GM19397 (cell line): ENCODE data around the gene PTGIR.

ENCODE experiments used
- ATAC-seq: cut with Tn5 transposase; IDR thresholded peaks from one replicate; pipeline ENCODE4 v1.9.1; 2021; ENCODE audit warnings: mild to moderate bottlenecking, moderate library complexity; ENCODE audit not compliant: unreplicated experiment

Gene PTGIR

DNA sequence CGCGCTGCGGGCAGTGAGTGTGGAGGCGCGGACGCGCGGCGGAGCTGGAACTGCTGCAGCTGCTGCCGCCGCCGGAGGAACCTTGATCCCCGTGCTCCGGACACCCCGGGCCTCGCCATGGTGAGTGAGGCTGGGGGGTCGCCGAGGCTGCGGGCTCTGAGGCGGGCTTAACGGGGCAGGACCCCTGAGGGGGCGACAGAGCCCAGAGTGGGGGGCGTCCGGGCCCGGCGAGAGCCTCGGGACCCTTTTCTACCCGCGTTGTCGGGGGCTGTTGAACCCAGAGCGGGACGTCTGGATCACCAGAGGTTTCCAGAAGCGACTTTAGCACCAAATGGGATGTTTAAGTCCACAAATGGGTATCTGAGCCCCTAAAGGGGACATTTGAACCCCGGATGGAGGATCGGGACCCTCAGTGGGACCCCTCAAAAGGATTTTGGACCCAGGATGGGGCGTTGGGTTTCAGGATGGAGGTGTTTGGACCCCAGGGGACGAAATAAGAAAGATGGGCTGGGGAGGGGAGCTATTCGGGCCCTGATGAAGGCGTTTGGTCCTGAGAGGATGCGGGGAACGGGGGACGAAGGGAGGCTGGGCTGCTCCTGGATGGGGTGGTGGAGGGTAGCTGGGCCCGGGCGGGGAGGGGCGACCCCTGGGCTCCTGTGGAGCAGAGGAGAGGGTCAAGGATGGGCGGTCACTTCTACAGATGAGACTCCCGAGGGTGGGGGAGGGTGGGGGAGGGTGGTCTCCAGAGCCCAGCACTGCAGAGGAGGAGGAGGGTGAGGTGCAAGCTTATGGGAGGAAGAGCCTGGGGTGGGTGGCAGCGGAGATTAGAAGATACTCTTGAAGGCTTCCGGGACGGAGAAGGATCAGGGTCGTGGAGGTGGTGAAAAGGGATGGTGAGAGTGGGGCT lies 23.3 kb downstream of the PTGIR start, which contains the start of gene CALM3:
Gene CALM3, plus strand, starts transcription at position 13 of the 907 bp plus-strand sequence. Its CDS starts 105 bp downstream, at position 118.
- no peak for ATAC-seq

DNA sequence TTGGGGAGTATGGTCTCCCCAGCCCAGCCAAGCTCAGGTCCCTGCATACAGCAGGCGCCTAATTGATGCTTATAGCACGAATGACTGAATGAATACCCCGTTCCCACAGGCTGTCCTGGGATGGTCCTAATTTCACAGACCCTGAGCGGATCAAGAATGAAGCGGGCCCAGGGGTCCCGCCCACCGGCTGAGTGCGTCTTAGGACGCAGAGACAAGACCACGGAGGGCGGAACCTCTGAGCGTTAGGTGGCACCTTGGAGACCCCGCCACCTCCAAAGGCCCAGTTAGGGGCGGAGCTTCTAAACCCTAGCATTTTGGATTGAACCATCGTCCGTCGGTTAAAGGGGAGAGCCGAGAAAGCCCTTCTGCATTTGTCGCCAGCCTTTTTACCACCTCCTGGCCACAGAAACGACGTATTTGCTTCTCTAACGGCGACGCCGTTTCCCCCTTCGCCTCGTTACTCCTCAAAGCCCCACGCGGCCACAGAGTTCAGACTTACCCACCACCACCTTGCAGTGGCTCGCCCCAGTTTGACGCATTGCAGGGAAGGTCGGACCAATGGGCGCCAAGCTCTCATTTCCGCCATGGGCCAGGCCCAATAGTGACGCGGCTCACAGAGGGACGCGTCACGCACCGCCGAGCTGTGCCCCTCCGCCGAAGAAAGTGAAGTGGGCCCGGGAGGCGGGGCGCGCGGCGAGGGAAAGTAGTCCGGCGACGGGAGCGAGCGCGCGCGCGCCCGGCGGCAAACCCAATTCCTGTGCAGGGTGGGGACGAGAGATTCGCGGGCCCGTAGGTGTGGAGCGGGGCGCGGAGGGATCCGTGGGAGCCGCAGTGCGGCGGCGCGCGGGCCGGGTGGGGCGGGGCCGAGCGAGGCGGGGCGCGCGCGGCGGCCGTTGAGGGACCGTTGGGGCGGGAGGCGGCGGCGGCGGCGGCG lies 24.2 kb downstream of the PTGIR start:
- peak; percentile 78 for ATAC-seq

DNA sequence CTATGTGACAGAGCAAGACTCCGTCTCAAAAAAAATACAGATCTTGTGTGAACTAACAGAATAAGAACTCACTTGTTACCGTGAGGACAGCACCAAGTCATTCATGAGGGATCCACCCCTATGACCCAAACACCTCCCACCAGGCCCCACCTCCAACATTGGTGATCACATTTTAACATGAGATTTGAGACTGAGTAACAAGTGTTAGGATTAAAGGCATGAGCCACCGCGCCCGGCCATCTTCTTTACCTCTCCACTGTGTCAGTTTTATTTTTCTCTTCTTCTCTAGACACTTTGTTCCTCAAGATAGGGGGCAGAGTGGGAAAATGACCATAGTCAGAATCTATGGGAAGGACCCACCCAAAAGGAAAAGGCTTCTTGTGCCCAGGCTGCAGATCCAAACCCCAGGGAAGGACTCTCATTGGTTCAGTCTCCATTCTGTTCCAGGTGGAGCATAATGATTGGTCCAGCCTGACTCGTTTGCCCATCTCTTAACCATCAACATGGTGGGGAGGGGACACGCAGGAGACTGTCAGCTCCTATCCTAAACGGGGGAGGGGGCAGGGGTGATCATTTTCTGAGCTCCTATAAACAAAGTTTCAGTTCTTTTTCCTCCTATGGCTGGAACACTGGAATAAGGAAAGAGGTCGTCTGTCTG lies 25.0 kb downstream of the PTGIR start:
- ATAC-seq, result no peak

- no peak for ATAC-seq
Observed at GRCh38 chr19:46598372-46598917, 26.4 kb downstream of the PTGIR start.

GRCh38 chr19:46596008-46596407 lies 28.9 kb downstream of the PTGIR start:
- no peak for ATAC-seq

DNA sequence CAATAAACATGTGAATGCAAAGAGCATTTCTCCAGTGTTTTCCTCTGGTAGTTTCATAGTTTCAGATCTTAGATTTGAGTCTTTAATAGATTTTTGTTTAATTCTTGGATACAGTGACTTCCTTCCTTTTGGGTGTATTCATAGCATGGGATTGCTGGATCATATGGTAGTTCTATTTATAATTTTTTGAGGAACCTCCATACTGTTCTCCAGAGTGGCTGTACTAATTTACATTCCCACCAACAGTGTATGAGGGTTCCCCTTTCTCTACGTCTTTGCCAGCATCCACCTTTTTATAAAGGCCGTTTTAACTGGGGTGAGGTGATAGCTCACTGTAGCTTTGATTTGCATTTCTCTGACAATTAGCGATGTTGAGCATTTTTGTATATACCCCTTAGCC lies 33.0 kb downstream of the PTGIR start:
- no peak for ATAC-seq

- ATAC-seq, result no peak
Observed at GRCh38 chr19:46591254-46591653, 33.6 kb downstream of the PTGIR start.

DNA sequence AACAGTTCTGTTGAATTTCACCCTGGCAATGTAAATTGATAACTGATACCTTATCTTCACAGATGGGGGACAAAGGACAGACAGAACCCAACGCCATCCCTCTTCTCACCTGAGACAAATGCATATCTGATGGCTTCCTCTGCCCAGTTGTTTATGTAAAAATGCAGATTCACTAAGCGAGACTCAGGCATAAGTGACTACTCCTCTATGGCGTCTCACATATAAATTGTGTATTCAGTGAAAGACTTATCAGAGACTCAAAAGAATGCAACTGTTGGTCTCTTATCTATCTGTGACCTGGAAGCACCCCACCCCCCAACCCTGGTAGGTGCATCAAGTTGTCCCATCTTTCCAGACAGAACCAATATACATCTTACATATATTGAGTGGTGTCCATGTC lies 37.0 kb downstream of the PTGIR start:
- no peak for ATAC-seq

DNA sequence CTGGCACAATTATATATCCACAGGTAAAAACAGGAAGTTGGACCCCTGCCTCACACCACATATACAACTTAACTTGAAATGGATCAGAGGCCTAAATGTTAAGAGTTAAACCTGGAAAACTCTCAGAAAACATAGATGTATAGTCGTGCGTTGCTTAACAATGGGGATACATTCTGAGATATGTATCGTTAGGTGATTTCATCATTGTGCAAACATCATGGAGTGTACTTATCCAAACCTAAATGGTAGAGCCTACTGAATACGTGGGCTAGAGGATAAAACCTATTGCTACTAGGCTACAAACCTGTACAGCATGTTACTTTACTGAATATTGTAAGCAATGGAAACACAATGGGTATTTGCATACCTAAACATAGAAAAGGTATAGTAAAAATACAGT lies 38.6 kb downstream of the PTGIR start:
- ATAC-seq, result no peak

GRCh38 chr19:46585539-46585938 lies 39.4 kb downstream of the PTGIR start:
- ATAC-seq, result no peak

DNA sequence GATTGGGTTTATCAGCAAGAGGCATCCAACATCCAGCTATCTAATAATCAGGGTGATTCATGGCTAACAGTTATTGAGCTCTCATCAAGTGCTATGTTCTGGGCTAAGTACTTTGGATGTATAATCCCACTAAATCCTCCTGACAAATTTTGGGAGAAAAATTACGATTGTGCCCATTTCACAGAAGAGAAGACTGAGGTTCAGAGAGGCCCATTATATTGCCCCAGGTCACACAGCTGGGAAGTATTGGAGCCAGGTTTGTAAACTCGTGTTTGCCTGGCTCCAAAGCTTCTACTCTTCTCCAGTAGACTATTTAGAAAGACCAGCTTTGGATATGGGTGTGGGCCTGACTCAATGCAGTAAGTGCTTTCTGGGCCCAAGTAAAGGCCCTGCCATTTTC lies 44.6 kb downstream of the PTGIR start:
- no peak for ATAC-seq

DNA sequence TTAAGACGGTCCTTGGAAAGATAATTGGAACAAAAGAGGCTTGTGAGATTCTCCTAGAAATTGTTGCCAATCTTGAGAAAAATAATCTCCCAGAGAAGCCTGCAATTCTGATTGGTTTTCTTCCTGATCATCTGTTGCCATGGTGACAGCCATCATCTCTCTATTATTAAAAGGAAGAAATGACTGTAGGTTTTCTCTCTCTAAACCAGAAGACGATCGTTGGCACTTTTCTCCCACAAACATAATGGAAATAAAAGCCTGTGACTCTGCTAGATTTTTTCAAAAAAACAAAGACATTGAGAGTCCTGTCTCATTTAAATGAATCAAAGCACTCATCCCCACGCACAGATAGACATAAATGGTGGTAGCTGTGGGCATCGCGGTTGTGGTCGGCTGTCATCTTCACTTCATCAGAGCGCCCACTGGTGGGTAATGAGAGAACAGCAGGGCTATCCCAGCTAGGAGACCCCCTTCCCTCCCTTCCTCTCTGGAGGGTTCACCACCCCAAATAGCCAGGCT lies 45.5 kb downstream of the PTGIR start:
- no peak for ATAC-seq

GRCh38 chr19:46578450-46578849 lies 46.4 kb downstream of the PTGIR start:
- ATAC-seq, result no peak

DNA sequence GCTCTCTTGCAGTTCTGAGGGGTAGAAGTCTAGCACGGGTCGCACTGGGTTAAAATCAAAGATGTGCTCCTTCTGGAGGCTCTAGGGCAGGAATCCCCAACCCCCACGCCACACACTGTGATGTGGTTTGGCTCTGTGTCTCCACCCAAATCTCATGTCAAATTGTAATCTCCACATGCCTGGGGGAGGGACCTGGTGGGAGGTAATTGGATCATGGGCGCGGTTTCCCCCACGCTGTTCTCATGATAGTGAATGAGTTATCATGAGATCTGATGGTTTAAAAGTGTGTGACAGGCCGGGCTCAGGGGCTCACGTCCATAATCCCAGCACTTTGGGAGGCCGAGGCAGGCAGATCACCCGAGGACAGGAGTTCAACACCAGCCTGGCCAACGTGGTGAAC lies 50.4 kb downstream of the PTGIR start:
- no peak for ATAC-seq

GRCh38 chr19:46573679-46574498 lies 51.0 kb downstream of the PTGIR start:
- no peak for ATAC-seq

GRCh38 chr19:46571495-46571894 lies 53.4 kb downstream of the PTGIR start:
- ATAC-seq, result no peak
